A673 (cell line): ENCODE measurements around the gene C3orf49.

Source experiments
- EZH2 ChIP-seq: fragments of 200-600 bp; sonication (generic); IDR thresholded peaks from 2 replicates; pipeline ENCODE4 v1.6.1; 2017; ENCODE audit warnings: borderline replicate concordance, low read depth, mild to moderate bottlenecking, mixed read lengths, antibody characterized with exemption, low read length; ENCODE audit not compliant: poor library complexity, severe bottlenecking
- TF ChIP-seq, protein P1 (sequence below): fragments of 300-800, 200-600 bp; sonication (generic); conservative IDR thresholded peaks from 2 replicates; pipeline ENCODE4 v1.5.1; 2017; ENCODE audit warnings: low read depth, mild to moderate bottlenecking, antibody characterized with exemption, low read length, moderate library complexity, mixed read lengths

DNA sequence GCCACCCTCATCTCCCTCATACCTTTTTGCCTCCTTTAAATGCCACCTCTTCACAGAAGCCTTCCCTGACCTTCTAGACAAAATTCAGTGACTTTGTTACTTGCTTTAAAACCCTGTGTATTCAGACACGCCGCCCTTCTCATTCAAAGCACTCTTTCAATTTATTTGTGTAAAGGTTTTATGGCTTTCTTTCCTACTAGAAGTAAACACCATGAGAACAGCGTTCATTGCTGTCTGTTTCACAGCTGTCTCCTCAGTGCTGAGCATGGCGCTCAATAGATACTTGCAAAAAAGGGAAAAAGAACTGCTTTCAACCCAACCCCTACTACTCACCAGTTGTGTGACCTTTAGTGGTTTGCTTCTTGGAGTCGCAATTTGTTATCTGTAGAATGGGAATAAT, 61.6 kb downstream of the C3orf49 start:
- TF ChIP-seq, protein P1, sequence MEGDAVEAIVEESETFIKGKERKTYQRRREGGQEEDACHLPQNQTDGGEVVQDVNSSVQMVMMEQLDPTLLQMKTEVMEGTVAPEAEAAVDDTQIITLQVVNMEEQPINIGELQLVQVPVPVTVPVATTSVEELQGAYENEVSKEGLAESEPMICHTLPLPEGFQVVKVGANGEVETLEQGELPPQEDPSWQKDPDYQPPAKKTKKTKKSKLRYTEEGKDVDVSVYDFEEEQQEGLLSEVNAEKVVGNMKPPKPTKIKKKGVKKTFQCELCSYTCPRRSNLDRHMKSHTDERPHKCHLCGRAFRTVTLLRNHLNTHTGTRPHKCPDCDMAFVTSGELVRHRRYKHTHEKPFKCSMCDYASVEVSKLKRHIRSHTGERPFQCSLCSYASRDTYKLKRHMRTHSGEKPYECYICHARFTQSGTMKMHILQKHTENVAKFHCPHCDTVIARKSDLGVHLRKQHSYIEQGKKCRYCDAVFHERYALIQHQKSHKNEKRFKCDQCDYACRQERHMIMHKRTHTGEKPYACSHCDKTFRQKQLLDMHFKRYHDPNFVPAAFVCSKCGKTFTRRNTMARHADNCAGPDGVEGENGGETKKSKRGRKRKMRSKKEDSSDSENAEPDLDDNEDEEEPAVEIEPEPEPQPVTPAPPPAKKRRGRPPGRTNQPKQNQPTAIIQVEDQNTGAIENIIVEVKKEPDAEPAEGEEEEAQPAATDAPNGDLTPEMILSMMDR, result no peak
- TF ChIP-seq EZH2, result no peak
